ENCODE measurements around the gene ADAM22.

DNA sequence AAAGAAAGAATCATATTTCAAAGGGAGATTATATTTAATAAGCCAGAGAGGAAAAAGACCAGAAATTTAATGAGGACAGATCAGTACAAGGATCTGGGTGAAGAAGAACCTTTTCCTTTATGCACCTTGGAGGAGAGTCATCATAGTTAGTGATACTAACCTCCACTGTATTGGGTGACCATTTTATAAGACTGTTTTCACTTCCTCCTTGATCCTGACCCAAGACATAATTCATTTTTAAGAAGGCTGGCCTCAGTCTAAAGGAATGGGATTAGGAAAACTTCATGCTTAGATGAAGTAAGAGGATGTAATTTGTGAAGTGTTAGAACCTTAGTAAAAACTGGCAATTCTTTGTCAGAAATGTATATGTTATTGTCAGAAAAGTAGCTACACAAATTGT, 68.6 kb downstream of the ADAM22 start:
- TF ChIP-seq, protein P1, sequence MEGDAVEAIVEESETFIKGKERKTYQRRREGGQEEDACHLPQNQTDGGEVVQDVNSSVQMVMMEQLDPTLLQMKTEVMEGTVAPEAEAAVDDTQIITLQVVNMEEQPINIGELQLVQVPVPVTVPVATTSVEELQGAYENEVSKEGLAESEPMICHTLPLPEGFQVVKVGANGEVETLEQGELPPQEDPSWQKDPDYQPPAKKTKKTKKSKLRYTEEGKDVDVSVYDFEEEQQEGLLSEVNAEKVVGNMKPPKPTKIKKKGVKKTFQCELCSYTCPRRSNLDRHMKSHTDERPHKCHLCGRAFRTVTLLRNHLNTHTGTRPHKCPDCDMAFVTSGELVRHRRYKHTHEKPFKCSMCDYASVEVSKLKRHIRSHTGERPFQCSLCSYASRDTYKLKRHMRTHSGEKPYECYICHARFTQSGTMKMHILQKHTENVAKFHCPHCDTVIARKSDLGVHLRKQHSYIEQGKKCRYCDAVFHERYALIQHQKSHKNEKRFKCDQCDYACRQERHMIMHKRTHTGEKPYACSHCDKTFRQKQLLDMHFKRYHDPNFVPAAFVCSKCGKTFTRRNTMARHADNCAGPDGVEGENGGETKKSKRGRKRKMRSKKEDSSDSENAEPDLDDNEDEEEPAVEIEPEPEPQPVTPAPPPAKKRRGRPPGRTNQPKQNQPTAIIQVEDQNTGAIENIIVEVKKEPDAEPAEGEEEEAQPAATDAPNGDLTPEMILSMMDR (conservative IDR thresholded peaks at IDR 0.05; ENCODE audit: low read depth, low read length) = no peak
- no peak for TF ChIP-seq EZH2 (IDR thresholded peaks at IDR 0.05; ENCODE audit: borderline replicate concordance, low read depth, low read length, poor library complexity, severe bottlenecking)

Measured in A673 (cell line).